H9 (cell line): ENCODE results near the gene KPTN. TPM values are rescaled to one million over a fixed set of nuclear protein-coding genes. Genes with fewer than 3 reads are reported as not detected.
A peak's percentile ranks its signal among the peaks of the same experiment; 100 is the strongest.

Experiments
- DNase-seq: peaks from one replicate; pipeline ENCODE4 v3.0.0-alpha.2; 2017
- H2AFZ ChIP-seq: one replicate; pipeline ENCODE4 v1.6.1; 2013; ENCODE audit warnings: mild to moderate bottlenecking, low read length, control low read depth, moderate library complexity
- H2AK5ac ChIP-seq: 2 replicates; pipeline ENCODE4 v1.6.1; 2013; ENCODE audit warnings: low read length, control low read depth, mixed read lengths; ENCODE audit not compliant: insufficient read length
- H2BK120ac ChIP-seq: one replicate; pipeline ENCODE4 v1.6.1; 2013; ENCODE audit warnings: low read depth, mild to moderate bottlenecking, low read length, control low read depth, inconsistent platforms; ENCODE audit not compliant: poor library complexity, severe bottlenecking
- H2BK12ac ChIP-seq: 2 replicates; pipeline ENCODE4 v1.6.1; 2013; ENCODE audit warnings: low read length, control low read depth, mixed read lengths, low read depth; ENCODE audit not compliant: insufficient read length
- H2BK15ac ChIP-seq: 2 replicates; pipeline ENCODE4 v1.6.1; 2013; ENCODE audit warnings: low read depth, low read length, control low read depth
- H2BK20ac ChIP-seq: one replicate; pipeline ENCODE4 v1.6.1; 2013; ENCODE audit warnings: low read depth, mild to moderate bottlenecking, low read length, control low read depth, inconsistent platforms; ENCODE audit not compliant: poor library complexity, severe bottlenecking
- H2BK5ac ChIP-seq: 2 replicates; pipeline ENCODE4 v1.6.1; 2013; ENCODE audit warnings: low read length, control low read depth, mixed read lengths; ENCODE audit not compliant: insufficient read length
- H3K14ac ChIP-seq: 2 replicates; pipeline ENCODE4 v1.6.1; 2013; ENCODE audit warnings: low read length, control low read depth; ENCODE audit not compliant: insufficient read depth
- H3K18ac ChIP-seq: 2 replicates; pipeline ENCODE4 v1.6.1; 2013; ENCODE audit warnings: low read depth, mild to moderate bottlenecking, mixed read lengths, low read length, control low read depth; ENCODE audit not compliant: insufficient read length
- H3K23ac ChIP-seq: 2 replicates; pipeline ENCODE4 v1.6.1; 2013; ENCODE audit warnings: low read length, control low read depth, mixed read lengths, low read depth; ENCODE audit not compliant: insufficient read length
- H3K23me2 ChIP-seq: 2 replicates; pipeline ENCODE4 v1.6.1; 2013; ENCODE audit warnings: low read depth, mild to moderate bottlenecking, mixed read lengths, low read length, control low read depth; ENCODE audit not compliant: insufficient read length, poor library complexity, severe bottlenecking
- H3K27ac ChIP-seq: 2 replicates; pipeline ENCODE4 v1.5.1; 2013; ENCODE audit warnings: low read length, control low read depth, mixed read lengths, low read depth; ENCODE audit not compliant: insufficient read length
- H3K27me3 ChIP-seq: 2 replicates; pipeline ENCODE4 v1.6.1; 2013; ENCODE audit warnings: low read length, control low read depth, inconsistent platforms; ENCODE audit not compliant: insufficient read depth
- H3K4ac ChIP-seq: 2 replicates; pipeline ENCODE4 v1.6.1; 2013; ENCODE audit warnings: low read depth, mild to moderate bottlenecking, control low read depth, inconsistent platforms, low read length, moderate library complexity
- H3K4me1 ChIP-seq: 2 replicates; pipeline ENCODE4 v1.6.1; 2013; ENCODE audit warnings: low read length, control low read depth, inconsistent platforms; ENCODE audit not compliant: insufficient read depth
- H3K4me2 ChIP-seq: 2 replicates; pipeline ENCODE4 v1.6.1; 2013; ENCODE audit warnings: low read length, control low read depth, mixed read lengths; ENCODE audit not compliant: insufficient read length, insufficient read depth
- H3K56ac ChIP-seq: 2 replicates; pipeline ENCODE4 v1.6.1; 2013; ENCODE audit warnings: low read depth, mild to moderate bottlenecking, mixed read lengths, low read length, control low read depth; ENCODE audit not compliant: insufficient read length
- H3K79me1 ChIP-seq: 2 replicates; pipeline ENCODE4 v1.6.1; 2013; ENCODE audit warnings: low read depth, mild to moderate bottlenecking, moderate library complexity, low read length, control low read depth, inconsistent platforms; ENCODE audit not compliant: insufficient read depth, poor library complexity, severe bottlenecking
- H3K79me2 ChIP-seq: 2 replicates; pipeline ENCODE4 v1.6.1; 2013; ENCODE audit warnings: low read length, control low read depth, inconsistent platforms; ENCODE audit not compliant: insufficient read depth
- H3K9ac ChIP-seq: 2 replicates; pipeline ENCODE4 v1.6.1; 2013; ENCODE audit warnings: low read length, control low read depth, mixed read lengths; ENCODE audit not compliant: insufficient read length; ENCODE audit errors: extremely low read depth
- H3K9me3 ChIP-seq: one replicate; pipeline ENCODE4 v1.6.1; 2013; ENCODE audit warnings: low read depth, low read length, inconsistent platforms; ENCODE audit not compliant: control insufficient read depth
- H3T11ph ChIP-seq: one replicate; pipeline ENCODE4 v1.6.1; 2013; ENCODE audit warnings: mild to moderate bottlenecking, low read length, control low read depth, inconsistent platforms
- H4K20me1 ChIP-seq: one replicate; pipeline ENCODE4 v1.6.1; 2013; ENCODE audit not compliant: control insufficient read depth, insufficient read length, insufficient read depth
- H4K5ac ChIP-seq: 2 replicates; pipeline ENCODE4 v1.6.1; 2013; ENCODE audit warnings: low read depth, mild to moderate bottlenecking, mixed read lengths, low read length, control low read depth; ENCODE audit not compliant: insufficient read length
- H4K8ac ChIP-seq: replicated peaks from 2 replicates; pipeline ENCODE4 v1.6.1; 2013; ENCODE audit warnings: low read length, control low read depth, mixed read lengths, low read depth; ENCODE audit not compliant: insufficient read length
- H4K91ac ChIP-seq: 2 replicates; pipeline ENCODE4 v1.6.1; 2013; ENCODE audit warnings: low read depth, mild to moderate bottlenecking, moderate library complexity, mixed read lengths, low read length, control low read depth; ENCODE audit not compliant: insufficient read length
- H3K27ac Mint-ChIP-seq, 3 experiments: 2 replicates in 2 of 3; 3 replicates in 1 of 3; pipeline ENCODE4 v1.8.0; 2020 to 2021; ENCODE audit warnings: mixed read lengths in 3 of 3, mild to moderate bottlenecking in 1 of 3, moderate library complexity in 1 of 3
- H3K27me3 Mint-ChIP-seq: 2 replicates; pipeline ENCODE4 v1.8.0; 2021; ENCODE audit warnings: low read depth, mild to moderate bottlenecking, moderate library complexity, mixed read lengths
- H3K36me3 Mint-ChIP-seq, 3 experiments: 2 replicates in 2 of 3; 3 replicates in 1 of 3; pipeline ENCODE4 v1.8.0; 2020 to 2021; ENCODE audit warnings: low read depth in 3 of 3, mixed read lengths in 3 of 3; ENCODE audit not compliant: insufficient read depth in 1 of 3
- H3K4me1 Mint-ChIP-seq, 2 experiments: 2 replicates each; pipeline ENCODE4 v1.8.0; 2020; ENCODE audit warnings: mixed read lengths in 2 of 2
- H3K4me3 Mint-ChIP-seq, 2 experiments: 2 replicates in 1 of 2; 3 replicates in 1 of 2; pipeline ENCODE4 v1.8.0; 2020 to 2021; ENCODE audit warnings: mild to moderate bottlenecking in 2 of 2, mixed read lengths in 2 of 2, moderate library complexity in 1 of 2
- H3K9me3 Mint-ChIP-seq, 2 experiments: 2 replicates in 1 of 2; 3 replicates in 1 of 2; pipeline ENCODE4 v1.8.0; 2020; ENCODE audit warnings: mild to moderate bottlenecking in 2 of 2, mixed read lengths in 2 of 2, moderate library complexity in 1 of 2
- CTCF ChIP-seq: fragments of 200-600 bp; sonication (generic); conservative IDR thresholded peaks from 3 replicates; pipeline ENCODE4 v1.8.0; 2021; ENCODE audit warnings: antibody characterized with exemption, mild to moderate bottlenecking
- WGBS: extraction: QIAGEN DNeasy Blood & Tissue Kit; methylation state at CpG from one replicate; pipeline ENCODE4 v1.1.7; 2013; ENCODE audit warnings: missing lambda C conversion rate, low lambda C conversion rate, mixed read lengths; ENCODE audit not compliant: insufficient read length; ENCODE audit errors: extremely low coverage; 5-methylcytosine and 5-hydroxymethylcytosine counted together
- long read RNA-seq: library from polyadenylated mRNA; unstranded; transcript quantifications from one replicate; pipeline ENCODE4 v2.0.0, GENCODE V29; 2020
- total RNA-seq: library from RNA; stranded (reverse); gene quantifications from 2 replicates; pipeline ENCODE4 v1.2.1, GENCODE V29; 2021

Gene KPTN
- 33.6 and 35.4 TPM in 2 replicates for total RNA-seq
- long read RNA-seq, transcript KPTN-201 (12 exons, 1,691 nt) = major isoform, 112 of 134 reads
- long read RNA-seq, partial matches to known transcripts = 5 of 134 reads
- long read RNA-seq, other reads (novel, unspliced or antisense) = 17 of 134 reads

GRCh38 chr19:47483800-47484690 is at the start of gene KPTN:
TSS of gene KPTN (minus strand) at chr19:47484219. CDS start at chr19:47484160, 59 bp downstream.
- Mint-ChIP-seq H3K9me3 (peaks cover 0 to 2% of the 10 kb centered on the region in 2 experiments; a peak in 3 of 5 replicates), H3K4me1 (peaks cover 16 to 18% of the 10 kb centered on the region in 2 experiments), H3K36me3 (peaks cover 2 to 5% (median 4%) of the 10 kb centered on the region in 3 experiments; a peak in 4 of 7 replicates), H3K27ac (peak within 1 kb of the TSS; percentile 96 to 100 (median 99)), H3K27me3 (peaks cover 6% of the 10 kb centered on the region; the same call in 1 of the 2 replicates), H3K4me3 (peak within 1 kb of the TSS; percentile 91 to 95)
- no peak within 1 kb of the TSS for H2BK120ac ChIP-seq
- H3K18ac ChIP-seq = peak within 1 kb of the TSS; percentile 92
- H3K23me2 ChIP-seq = peaks cover 5% of the 10 kb centered on the region
- no peak within 1 kb of the TSS; the same call in 1 of the 2 replicates for H3K4ac ChIP-seq
- WGBS = no CpG with 5 or more reads among the region's 57 CpGs
- H3K27ac ChIP-seq = no peak within 1 kb of the TSS
- peak; percentile 98 for TF ChIP-seq CTCF
- no peak within 1 kb of the TSS for H3K23ac ChIP-seq
- no peaks in the 10 kb centered on the region for H3K27me3 ChIP-seq
- no peaks in the 10 kb centered on the region for H3K79me2 ChIP-seq
- peak within 1 kb of the TSS; percentile 86 for H3K9ac ChIP-seq
- H2BK5ac ChIP-seq = peak within 1 kb of the TSS; percentile 29
- H3K56ac ChIP-seq = no peak within 1 kb of the TSS
- peak within 1 kb of the TSS; percentile 93 for H3K14ac ChIP-seq
- no peak within 1 kb of the TSS for H2BK15ac ChIP-seq
- H4K20me1 ChIP-seq = no peaks in the 10 kb centered on the region
- no peaks in the 10 kb centered on the region for H3K79me1 ChIP-seq
- H4K8ac ChIP-seq = no peak within 1 kb of the TSS
- no peak within 1 kb of the TSS for H2BK20ac ChIP-seq
- no peak within 1 kb of the TSS for H2AK5ac ChIP-seq
- peak within 1 kb of the TSS; percentile 92 for H3K4me2 ChIP-seq
- no peaks in the 10 kb centered on the region for H3K4me1 ChIP-seq
- H2AFZ ChIP-seq = peak within 1 kb of the TSS; percentile 85
- H3T11ph ChIP-seq = no peak within 1 kb of the TSS
- DNase-seq = peak; percentile 94
- H4K91ac ChIP-seq = no peak within 1 kb of the TSS
- no peak within 1 kb of the TSS for H2BK12ac ChIP-seq
- H4K5ac ChIP-seq = peak within 1 kb of the TSS; percentile 78
- no peaks in the 10 kb centered on the region for H3K9me3 ChIP-seq
